ENCODE results near the gene SOX15. TPM values are rescaled to one million over a fixed set of nuclear protein-coding genes. Genes with fewer than 3 reads are reported as not detected.

The SOX15 gene
- total RNA-seq (2014; rRNA removed) (6.3 and 7.0 TPM in 2 replicates), Bru-seq, nascent RNA (percentile 47 among the genes with signal in this experiment), BruChase-seq, experiment 1, labeled RNA remaining after a 6-hour chase (percentile 70 among the genes with signal in this experiment), BruChase-seq, experiment 2, labeled RNA remaining after a 2-hour chase (percentile 51 among the genes with signal in this experiment)
- long read RNA-seq, transcript SOX15-201 (2 exons, 1,396 nt) = major isoform, 8 of 13 reads
- long read RNA-seq, partial matches to known transcripts = 0 of 13 reads
- long read RNA-seq, other reads (novel, unspliced or antisense) = 4 of 13 reads

- TF ChIP-seq EZH2 (IDR thresholded peaks at IDR 0.05; ENCODE audit: low read length, unreplicated experiment) (no peak), EZH2phosphoT487 (IDR thresholded peaks at IDR 0.05; ENCODE audit: borderline replicate concordance, low read length) (no peak), CTCF (conservative IDR thresholded peaks at IDR 0.05; ENCODE audit: low read depth, low read length) (no peak)
- peaks cover 24% of the 10 kb centered on the region for H3K79me2 ChIP-seq (ENCODE audit: low read length)
- H3F3A ChIP-seq (ENCODE audit: low read length, unreplicated experiment) = no peaks in the 10 kb centered on the region
- no peaks in the 10 kb centered on the region for H3K27me3 ChIP-seq (ENCODE audit: low read length)
- CTCF ChIA-PET = interaction anchor here (0.5 to 1.1 kb wide), 3 partner anchors 31 to 213 kb away, joined by 4 to 8 read pairs (median 5); partner anchors contain the start of genes TP53 and WRAP53
- peak; percentile 70 for DNase-seq
- H3K36me3 ChIP-seq (ENCODE audit: low read depth, low read length) = peaks cover 7% of the 10 kb centered on the region
- POLR2A ChIA-PET (ENCODE audit: unreplicated experiment) = interaction anchor here (0.5 to 0.7 kb wide), 3 partner anchors 12 to 111 kb away, joined by 4 to 6 read pairs (median 4); partner anchors contain the start of gene ZBTB4
- no peaks in the 10 kb centered on the region for H3K9me2 ChIP-seq (replicated peaks; ENCODE audit: low read length)
- H2AFZ ChIP-seq (ENCODE audit: low read length) = no peak within 1 kb of the TSS
- H3K4me3 ChIP-seq (ENCODE audit: low read length) = peak within 1 kb of the TSS; percentile 43; the same call in 1 of the 2 replicates
- H4K20me1 ChIP-seq (ENCODE audit: low read length) = no peaks in the 10 kb centered on the region
- peak within 1 kb of the TSS; percentile 65 for H3K9ac ChIP-seq (ENCODE audit: low read length)
- peak; percentile 21 for ATAC-seq
- BruUV-seq (replicated peaks) = no TSS peak
- peak within 1 kb of the TSS; percentile 79 for H3K4me2 ChIP-seq (ENCODE audit: low read length)
- peak within 1 kb of the TSS; percentile 92 for H3K27ac ChIP-seq (ENCODE audit: low read length)
- intact Hi-C loops (cut with micrococcal nuclease) = no loop called here
- no peaks in the 10 kb centered on the region for H3K9me3 ChIP-seq (ENCODE audit: low read length)
- peaks cover 46% of the 10 kb centered on the region for H3K4me1 ChIP-seq (ENCODE audit: insufficient read depth, low read length)
These were observed at the start of gene SOX15 for GRCh38 chr17:7589891-7590691. Gene SOX15 (minus strand): TSS chr17:7590094. CDS start chr17:7589676, 418 bp downstream.

- Histone ChIP-seq H3K27ac (ENCODE audit: low read length) (no peak overlapping the region), H3K9me2 (replicated peaks; ENCODE audit: low read length) (no peaks in the 10 kb centered on the region), H3K4me3 (ENCODE audit: low read length) (no peak overlapping the region), H3K79me2 (ENCODE audit: low read length) (no peaks in the 10 kb centered on the region), H2AFZ (ENCODE audit: low read length) (no peak overlapping the region), H3F3A (ENCODE audit: low read length, unreplicated experiment) (no peaks in the 10 kb centered on the region), H3K9me3 (ENCODE audit: low read length) (no peaks in the 10 kb centered on the region), H3K4me1 (ENCODE audit: insufficient read depth, low read length) (no peaks in the 10 kb centered on the region), H3K9ac (ENCODE audit: low read length) (no peak overlapping the region), H3K27me3 (ENCODE audit: low read length) (no peaks in the 10 kb centered on the region), H4K20me1 (ENCODE audit: low read length) (no peaks in the 10 kb centered on the region), H3K36me3 (ENCODE audit: low read depth, low read length) (no peaks in the 10 kb centered on the region), H3K4me2 (ENCODE audit: low read length) (no peak overlapping the region)
- POLR2A ChIA-PET (ENCODE audit: unreplicated experiment) = no interaction called here
- DNase-seq (no peak), ATAC-seq (no peak)
- BruUV-seq (replicated peaks) = no TSS peak
- intact Hi-C loops (cut with micrococcal nuclease) = no loop called here
- CTCF ChIA-PET = no interaction called here
- TF ChIP-seq EZH2phosphoT487 (IDR thresholded peaks at IDR 0.05; ENCODE audit: borderline replicate concordance, low read length) = no peak
- TF ChIP-seq CTCF (conservative IDR thresholded peaks at IDR 0.05; ENCODE audit: low read depth, low read length) = no peak
- TF ChIP-seq EZH2 (IDR thresholded peaks at IDR 0.05; ENCODE audit: low read length, unreplicated experiment) = no peak
These were observed 46.3 kb upstream of the SOX15 start for GRCh38 chr17:7636163-7636562.
